GM21717 (cell line): ENCODE measurements around the gene ABCG8.

Experiments used
- ATAC-seq: cut with Tn5 transposase; IDR thresholded peaks from one replicate; pipeline ENCODE4 v1.9.1; 2021; ENCODE audit warnings: mild to moderate bottlenecking, moderate library complexity; ENCODE audit not compliant: unreplicated experiment

ABCG8 gene

GRCh38 chr2:43825841-43826240 is 12.9 kb upstream of the ABCG8 start:
- ATAC-seq = no peak

GRCh38 chr2:43826305-43827250 is 12.2 kb upstream of the ABCG8 start:
- ATAC-seq = no peak

- no peak for ATAC-seq
Observed at GRCh38 chr2:43831543-43832294, 7.1 kb upstream of the ABCG8 start.

- no peak for ATAC-seq
Observed at GRCh38 chr2:43832457-43832856, 6.3 kb upstream of the ABCG8 start.

- ATAC-seq = no peak
Observed at GRCh38 chr2:43837033-43837432, 1.7 kb upstream of the ABCG8 start.

- no peak for ATAC-seq
Observed at GRCh38 chr2:43837831-43838559, 776 bp upstream of the ABCG8 start.

- no peak for ATAC-seq
Observed at GRCh38 chr2:43839776-43840564, 1.2 kb downstream of the ABCG8 start.

GRCh38 chr2:43840965-43841364 is 2.2 kb downstream of the ABCG8 start:
- ATAC-seq = no peak

- ATAC-seq = no peak
Observed at GRCh38 chr2:43841949-43842865, 3.4 kb downstream of the ABCG8 start.

GRCh38 chr2:43842866-43843226 is 4.1 kb downstream of the ABCG8 start:
- ATAC-seq = no peak

GRCh38 chr2:43845181-43845580 is 6.4 kb downstream of the ABCG8 start:
- ATAC-seq = no peak

GRCh38 chr2:43846140-43846793 is 7.5 kb downstream of the ABCG8 start:
- ATAC-seq = no peak

GRCh38 chr2:43848214-43848613 is 9.4 kb downstream of the ABCG8 start:
- ATAC-seq = no peak

- no peak for ATAC-seq
Observed at GRCh38 chr2:43851011-43851980, 12.5 kb downstream of the ABCG8 start.

GRCh38 chr2:43852196-43852730 is 13.5 kb downstream of the ABCG8 start:
- no peak for ATAC-seq

GRCh38 chr2:43853141-43854081 is 14.6 kb downstream of the ABCG8 start:
- no peak for ATAC-seq
